Mucosa of rectum (tissue), 2 donors: ENCODE measurements around the gene IGF2R.
"Not testable (repeated sequence)": the region's sequence is repeated elsewhere in the genome, so short reads cannot be mapped to it uniquely, and the experiment has no call there.

ENCODE experiments used
- H3K27ac ChIP-seq, 2 donors: one replicate each; pipeline ENCODE4 v1.7.0; 2013; ENCODE audit warnings: inconsistent platforms in 2 of 2, low read depth in 2 of 2, low read length in 2 of 2
- H3K27me3 ChIP-seq, 2 donors: one replicate each; pipeline ENCODE4 v1.7.0; 2013; ENCODE audit warnings: low read length in 2 of 2; ENCODE audit not compliant: control insufficient read depth in 2 of 2, insufficient read depth in 2 of 2
- H3K36me3 ChIP-seq, 2 donors: one replicate each; pipeline ENCODE4 v1.7.0; 2013; ENCODE audit warnings: low read length in 2 of 2; ENCODE audit not compliant: control insufficient read depth in 2 of 2, insufficient read depth in 2 of 2
- H3K4me1 ChIP-seq, 2 donors: one replicate each; pipeline ENCODE4 v1.7.0; 2013; ENCODE audit warnings: low read length in 2 of 2, mild to moderate bottlenecking in 1 of 2; ENCODE audit not compliant: control insufficient read depth in 2 of 2, insufficient read depth in 2 of 2
- H3K4me3 ChIP-seq, 2 donors: one replicate each; pipeline ENCODE4 v1.7.0; 2013; ENCODE audit warnings: low read length in 2 of 2
- H3K9ac ChIP-seq, 2 donors: one replicate each; pipeline ENCODE4 v1.7.0; 2013; ENCODE audit warnings: low read length in 2 of 2, low read depth in 1 of 2, mild to moderate bottlenecking in 1 of 2
- H3K9me3 ChIP-seq, 2 donors: one replicate each; pipeline ENCODE4 v1.7.0; 2013; ENCODE audit warnings: low read length in 2 of 2; ENCODE audit not compliant: control insufficient read depth in 2 of 2
- donor health status: healthy.
- donor health status: Normal muscosa, but diverticular disease.

IGF2R gene

GRCh38 chr6:159968295-159969203 lies at the start of gene IGF2R:
IGF2R (plus strand) TSS chr6:159969082; CDS start chr6:159969247, 165 bp downstream.
- no peaks in the 10 kb centered on the region for H3K36me3 ChIP-seq

DNA sequence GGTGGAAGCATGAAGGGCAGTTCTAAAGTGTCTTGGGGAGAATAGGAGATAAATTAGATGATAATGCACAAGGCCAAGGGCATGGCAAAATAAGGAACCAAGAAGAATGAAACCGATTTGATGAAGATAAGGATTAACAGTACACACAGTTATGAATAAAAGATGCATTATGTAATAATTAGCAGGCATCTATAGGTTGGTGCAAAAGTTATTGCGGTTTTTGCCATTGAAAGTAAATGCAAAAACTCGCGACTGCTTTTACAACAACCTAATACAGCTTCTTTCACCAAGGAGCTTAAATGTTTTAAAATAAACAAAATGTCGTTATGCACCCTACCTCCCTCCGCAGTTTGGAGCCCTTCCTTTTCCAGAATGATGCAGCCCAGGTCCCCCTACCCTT lies 49.1 kb upstream of the IGF2R start:
- Histone ChIP-seq H3K4me1 (no peaks in the 10 kb centered on the region), H3K9ac (no peak overlapping the region), H3K36me3 (no peaks in the 10 kb centered on the region), H3K4me3 (no peak overlapping the region), H3K9me3 (no peaks in the 10 kb centered on the region), H3K27me3 (no peaks in the 10 kb centered on the region), H3K27ac (no peak overlapping the region)

More at GRCh38 chr6:159968295-159969203, at the start of gene IGF2R:
- H3K4me3 ChIP-seq, result peak within 1 kb of the TSS; percentile 80 to 92
- peak within 1 kb of the TSS; percentile 94 to 97 for H3K9ac ChIP-seq
- no peaks in the 10 kb centered on the region for H3K27me3 ChIP-seq
- H3K9me3 ChIP-seq, result no peaks in the 10 kb centered on the region
- peak within 1 kb of the TSS; percentile 81 to 85 for H3K27ac ChIP-seq
- peaks cover 16% of the 10 kb centered on the region in 2 donors for H3K4me1 ChIP-seq

- H3K4me3 ChIP-seq, H3K27me3 ChIP-seq, H3K9me3 ChIP-seq, H3K9ac ChIP-seq, H3K27ac ChIP-seq, H3K36me3 ChIP-seq, H3K4me1 ChIP-seq: not testable (repeated sequence)
Observed at GRCh38 chr6:159924150-159924549, 44.7 kb upstream of the IGF2R start.

DNA sequence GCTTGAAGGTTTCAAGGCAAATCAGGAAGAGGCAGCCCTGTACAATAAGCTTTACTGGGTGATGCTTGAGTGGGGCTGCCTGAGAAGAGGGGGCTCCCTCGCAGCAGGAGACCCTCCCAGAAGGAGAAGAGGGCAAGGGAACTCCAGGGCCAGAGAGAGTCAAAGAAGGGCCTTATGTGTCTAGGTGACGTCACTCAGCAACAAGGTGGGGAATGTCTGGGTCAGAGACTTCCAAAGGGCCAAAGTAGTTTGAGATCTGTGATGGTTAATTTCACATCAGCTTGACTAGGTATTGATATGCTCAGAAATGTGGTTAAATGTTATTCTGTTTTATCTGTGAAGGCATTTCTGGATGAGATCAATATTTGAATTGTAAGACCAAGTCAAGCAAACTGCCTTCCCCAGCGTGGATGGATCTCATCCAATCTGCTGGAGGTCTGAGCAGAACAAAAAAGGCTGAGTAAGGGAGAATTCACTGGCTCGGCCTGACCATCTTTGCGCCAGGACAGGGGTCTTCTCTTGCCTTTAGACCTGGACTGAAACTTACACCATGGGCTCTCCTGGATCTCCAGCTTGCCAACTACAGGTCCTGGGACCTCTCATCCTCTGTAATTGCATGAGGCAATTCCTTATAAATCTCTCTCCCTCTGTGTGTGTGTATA lies 42.2 kb upstream of the IGF2R start:
- Histone ChIP-seq H3K4me3 (no peak overlapping the region), H3K27ac (no peak overlapping the region), H3K27me3 (no peaks in the 10 kb centered on the region), H3K4me1 (no peaks in the 10 kb centered on the region), H3K9ac (no peak overlapping the region), H3K9me3 (no peaks in the 10 kb centered on the region), H3K36me3 (no peaks in the 10 kb centered on the region)

GRCh38 chr6:159929819-159930218 lies 39.1 kb upstream of the IGF2R start:
- Histone ChIP-seq H3K4me3 (no peak overlapping the region), H3K9ac (no peak overlapping the region), H3K27me3 (no peaks in the 10 kb centered on the region), H3K9me3 (no peaks in the 10 kb centered on the region), H3K27ac (no peak overlapping the region), H3K4me1 (no peaks in the 10 kb centered on the region), H3K36me3 (no peaks in the 10 kb centered on the region)

- Histone ChIP-seq H3K36me3 (no peaks in the 10 kb centered on the region), H3K4me3 (no peak overlapping the region), H3K9me3 (peaks cover 0 to 5% of the 10 kb centered on the region in 2 donors), H3K9ac (no peak overlapping the region), H3K27me3 (peaks cover 0 to 2% of the 10 kb centered on the region in 2 donors), H3K4me1 (no peaks in the 10 kb centered on the region), H3K27ac (no peak overlapping the region)
Observed at GRCh38 chr6:159931112-159931511, 37.8 kb upstream of the IGF2R start.

DNA sequence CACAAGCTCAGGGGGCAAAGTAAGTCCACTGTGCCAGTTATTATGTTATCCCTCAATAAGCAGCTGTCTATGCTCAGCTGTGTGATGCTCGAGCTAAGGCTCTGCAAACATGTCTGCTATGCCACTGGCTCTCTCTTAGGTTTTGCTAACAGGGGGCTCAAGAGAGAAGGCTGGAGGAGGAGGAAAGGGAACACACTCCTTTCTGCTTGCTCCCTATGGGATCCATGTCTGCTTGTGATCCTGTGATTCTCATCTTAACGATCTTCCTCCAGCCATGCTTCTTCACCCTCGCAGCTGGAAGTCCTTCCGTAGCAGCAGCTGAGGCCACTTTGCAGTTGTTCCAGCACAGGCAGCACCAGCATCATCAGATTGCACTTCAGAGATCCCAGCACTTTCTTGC lies 37.0 kb upstream of the IGF2R start:
- Histone ChIP-seq H3K27ac (no peak overlapping the region), H3K9ac (no peak overlapping the region), H3K4me3 (no peak overlapping the region), H3K27me3 (peaks cover 0 to 2% of the 10 kb centered on the region in 2 donors), H3K4me1 (no peaks in the 10 kb centered on the region), H3K9me3 (peaks cover 0 to 5% of the 10 kb centered on the region in 2 donors), H3K36me3 (no peaks in the 10 kb centered on the region)

- H3K36me3 ChIP-seq, result no peaks in the 10 kb centered on the region
- H3K9ac ChIP-seq, result no peak overlapping the region
- H3K27ac ChIP-seq, result no peak overlapping the region
- H3K9me3 ChIP-seq, result peaks cover 0 to 5% of the 10 kb centered on the region in 2 donors
- H3K27me3 ChIP-seq, result peaks cover 0 to 2% of the 10 kb centered on the region in 2 donors
- no peak overlapping the region for H3K4me3 ChIP-seq
- no peaks in the 10 kb centered on the region for H3K4me1 ChIP-seq
Observed at GRCh38 chr6:159933077-159933476, 35.8 kb upstream of the IGF2R start.

DNA sequence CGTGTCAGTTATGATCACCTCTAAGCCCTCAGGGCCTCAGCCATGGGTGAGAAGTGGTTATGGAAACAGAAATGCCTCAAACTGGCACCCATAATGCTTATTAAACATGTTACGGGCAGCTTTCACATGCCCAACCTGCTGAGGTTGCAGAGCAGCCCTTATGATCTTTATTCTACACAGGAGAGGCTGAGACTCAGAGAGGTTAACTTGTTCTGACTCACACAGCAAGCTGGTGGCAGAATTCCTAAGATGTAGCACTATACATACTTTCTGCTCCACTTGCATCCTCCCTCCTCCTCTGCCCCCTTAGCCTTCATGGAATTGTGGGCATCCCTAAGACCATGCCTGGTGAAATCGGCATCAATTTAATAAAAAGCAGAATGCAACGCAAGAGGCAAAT lies 34.7 kb upstream of the IGF2R start:
- Histone ChIP-seq H3K4me3 (no peak overlapping the region), H3K4me1 (no peaks in the 10 kb centered on the region), H3K36me3 (no peaks in the 10 kb centered on the region), H3K9me3 (peaks cover 0 to 5% of the 10 kb centered on the region in 2 donors), H3K27me3 (peaks cover 0 to 2% of the 10 kb centered on the region in 2 donors), H3K27ac (no peak overlapping the region), H3K9ac (no peak overlapping the region)

DNA sequence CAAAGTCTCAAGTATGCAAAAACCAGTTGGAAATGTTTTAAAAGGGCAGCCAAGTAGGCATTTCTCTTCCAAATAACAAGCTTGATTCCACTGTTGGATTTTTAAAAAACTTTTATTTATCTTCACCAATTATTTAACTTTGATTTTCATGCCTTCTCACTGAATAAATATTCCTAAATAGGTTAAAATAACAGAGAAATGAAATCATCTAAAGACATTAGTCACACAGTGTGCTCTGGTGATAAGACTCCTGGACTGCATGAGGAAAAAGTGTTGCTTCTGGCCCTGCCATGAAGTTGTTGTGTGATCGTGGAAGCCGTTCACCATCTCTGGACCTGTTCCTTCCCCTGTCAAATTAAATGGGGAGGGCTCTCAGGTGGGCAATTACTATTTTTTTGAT lies 33.8 kb upstream of the IGF2R start:
- no peak overlapping the region for H3K27ac ChIP-seq
- H3K4me1 ChIP-seq, result no peaks in the 10 kb centered on the region
- H3K27me3 ChIP-seq, result peaks cover 0 to 2% of the 10 kb centered on the region in 2 donors
- H3K9me3 ChIP-seq, result peaks cover 0 to 5% of the 10 kb centered on the region in 2 donors
- no peak overlapping the region for H3K4me3 ChIP-seq
- no peaks in the 10 kb centered on the region for H3K36me3 ChIP-seq
- no peak overlapping the region for H3K9ac ChIP-seq
